T-helper 22 cell (primary cell): ENCODE results near the gene NPTX2.
"Not testable (repeated sequence)": the region's sequence is repeated elsewhere in the genome, so short reads cannot be mapped to it uniquely, and the experiment has no call there.

Source experiments
- DNase-seq: peaks from one replicate; pipeline ENCODE4 v3.0.0-alpha.2; 2020; ENCODE audit warnings: low read depth

The NPTX2 gene, protein sequence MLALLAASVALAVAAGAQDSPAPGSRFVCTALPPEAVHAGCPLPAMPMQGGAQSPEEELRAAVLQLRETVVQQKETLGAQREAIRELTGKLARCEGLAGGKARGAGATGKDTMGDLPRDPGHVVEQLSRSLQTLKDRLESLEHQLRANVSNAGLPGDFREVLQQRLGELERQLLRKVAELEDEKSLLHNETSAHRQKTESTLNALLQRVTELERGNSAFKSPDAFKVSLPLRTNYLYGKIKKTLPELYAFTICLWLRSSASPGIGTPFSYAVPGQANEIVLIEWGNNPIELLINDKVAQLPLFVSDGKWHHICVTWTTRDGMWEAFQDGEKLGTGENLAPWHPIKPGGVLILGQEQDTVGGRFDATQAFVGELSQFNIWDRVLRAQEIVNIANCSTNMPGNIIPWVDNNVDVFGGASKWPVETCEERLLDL

DNA sequence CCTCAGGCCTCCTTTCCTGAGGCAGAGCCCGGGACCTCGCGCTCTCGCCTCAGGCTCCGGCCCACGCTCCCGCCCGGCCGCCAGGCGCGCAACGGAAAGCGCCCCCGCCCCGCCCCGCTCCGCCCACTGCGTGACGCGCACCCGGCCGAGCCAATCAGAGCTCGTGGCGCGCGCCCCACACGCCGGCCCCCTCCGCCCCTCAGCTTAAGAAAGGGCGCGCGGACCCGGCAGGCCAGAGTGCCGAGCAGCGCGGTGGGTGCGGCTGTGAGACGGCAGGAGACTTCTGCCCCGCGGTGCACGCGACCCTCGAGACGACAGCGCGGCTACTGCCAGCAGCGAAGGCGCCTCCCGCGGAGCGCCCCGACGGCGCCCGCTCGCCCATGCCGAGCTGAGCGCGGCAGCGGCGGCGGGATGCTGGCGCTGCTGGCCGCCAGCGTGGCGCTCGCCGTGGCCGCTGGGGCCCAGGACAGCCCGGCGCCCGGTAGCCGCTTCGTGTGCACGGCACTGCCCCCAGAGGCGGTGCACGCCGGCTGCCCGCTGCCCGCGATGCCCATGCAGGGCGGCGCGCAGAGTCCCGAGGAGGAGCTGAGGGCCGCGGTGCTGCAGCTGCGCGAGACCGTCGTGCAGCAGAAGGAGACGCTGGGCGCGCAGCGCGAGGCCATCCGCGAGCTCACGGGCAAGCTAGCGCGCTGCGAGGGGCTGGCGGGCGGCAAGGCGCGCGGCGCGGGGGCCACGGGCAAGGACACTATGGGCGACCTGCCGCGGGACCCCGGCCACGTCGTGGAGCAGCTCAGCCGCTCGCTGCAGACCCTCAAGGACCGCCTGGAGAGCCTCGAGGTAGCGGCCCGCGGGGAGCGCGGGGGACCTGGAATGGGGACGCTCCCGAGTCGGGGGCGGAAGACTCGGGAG is at the start of gene NPTX2:
Gene NPTX2, plus strand, starts transcription at position 235 of the 909 bp plus-strand sequence. Its CDS starts 177 bp downstream, at position 412.
- DNase-seq = no peak

DNA sequence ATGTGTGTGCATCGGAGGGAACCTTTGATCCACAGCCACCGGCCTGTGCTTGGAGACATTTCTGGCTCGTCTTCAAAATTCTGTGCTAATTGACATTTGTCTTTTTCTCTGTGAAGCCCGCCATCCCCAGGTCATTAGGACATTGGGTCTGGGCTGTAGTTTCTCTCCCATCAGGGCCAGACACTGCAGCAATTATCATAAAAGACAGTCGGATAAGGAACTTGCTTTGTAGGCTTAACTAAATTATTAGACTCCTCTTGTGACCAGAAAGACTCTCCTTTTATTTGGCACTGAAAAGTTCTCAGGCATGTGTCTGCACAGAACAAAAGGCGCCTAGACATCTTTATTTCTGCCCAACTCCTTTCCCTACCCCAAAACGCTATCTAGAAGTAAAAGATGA is 49.1 kb upstream of the NPTX2 start:
- no peak for DNase-seq

DNA sequence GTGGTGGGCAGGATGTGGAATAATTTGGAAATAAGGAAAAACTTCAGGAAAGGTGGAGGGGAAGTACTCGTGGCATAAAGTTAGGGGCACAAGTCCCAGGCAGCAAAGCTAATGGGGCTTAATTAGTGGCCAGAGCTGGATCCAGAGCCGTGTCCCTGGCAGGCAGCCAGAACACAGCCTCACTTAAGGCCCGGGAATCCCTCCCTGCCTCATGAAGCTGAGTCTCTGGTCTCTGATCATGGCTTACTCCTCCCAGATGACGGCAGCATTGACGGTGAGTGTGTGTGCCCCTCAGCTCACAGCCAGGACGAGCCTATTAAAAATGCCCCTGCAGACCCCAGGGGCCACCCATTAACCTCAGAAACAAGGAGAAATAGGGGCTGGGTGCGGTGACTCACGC is 48.2 kb upstream of the NPTX2 start:
- DNase-seq = no peak

DNA sequence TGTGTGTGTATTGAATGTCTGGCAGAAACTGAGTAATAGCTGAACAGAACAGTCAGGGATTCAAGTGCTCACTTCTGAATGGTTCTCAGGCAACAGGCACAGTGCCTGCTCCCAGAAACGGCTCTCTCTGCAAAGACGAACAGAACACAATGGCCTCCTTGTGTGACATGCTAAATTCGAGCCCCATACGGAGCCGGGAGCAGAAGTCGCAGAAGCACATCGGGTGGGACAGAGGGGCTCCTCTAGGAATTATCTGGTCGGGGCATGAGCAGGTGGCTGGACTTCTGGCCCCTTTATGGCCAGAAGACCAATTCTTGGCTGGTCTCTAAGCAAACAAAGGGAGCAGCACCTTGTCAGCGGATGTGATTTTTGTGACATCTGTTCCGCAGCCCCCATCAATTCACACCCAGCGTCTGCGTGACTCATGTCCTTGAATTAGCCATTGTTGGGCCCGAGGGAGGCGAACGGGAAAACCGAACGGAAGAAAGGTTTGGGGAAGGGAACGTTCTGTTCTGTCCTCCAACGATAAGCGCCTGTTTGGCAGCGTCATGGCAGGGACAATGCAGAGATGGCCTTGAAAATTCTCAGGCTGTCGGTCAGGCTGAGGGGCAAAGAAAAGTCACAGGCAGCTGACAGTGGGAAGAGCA is 47.3 kb upstream of the NPTX2 start:
- no peak for DNase-seq

DNA sequence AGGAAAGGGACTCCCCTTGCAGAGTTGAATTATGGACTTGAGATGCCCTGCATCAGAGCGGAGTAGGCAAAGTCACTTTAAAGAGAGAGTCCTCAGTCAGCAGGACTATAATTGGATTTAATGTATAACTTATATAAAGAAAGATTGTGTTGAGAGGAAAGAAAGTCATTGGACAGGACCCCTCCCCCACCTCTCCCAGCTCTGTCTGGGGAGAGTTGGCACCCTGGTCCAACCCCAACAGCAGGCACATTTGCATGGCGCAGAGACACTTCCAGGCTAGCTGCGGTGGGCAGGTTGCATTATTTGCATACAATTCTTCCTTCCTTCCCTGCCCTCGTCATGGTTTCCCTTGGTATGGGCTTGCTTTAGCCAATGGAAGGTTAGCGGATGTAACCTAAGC is 46.1 kb upstream of the NPTX2 start:
- no peak for DNase-seq

DNA sequence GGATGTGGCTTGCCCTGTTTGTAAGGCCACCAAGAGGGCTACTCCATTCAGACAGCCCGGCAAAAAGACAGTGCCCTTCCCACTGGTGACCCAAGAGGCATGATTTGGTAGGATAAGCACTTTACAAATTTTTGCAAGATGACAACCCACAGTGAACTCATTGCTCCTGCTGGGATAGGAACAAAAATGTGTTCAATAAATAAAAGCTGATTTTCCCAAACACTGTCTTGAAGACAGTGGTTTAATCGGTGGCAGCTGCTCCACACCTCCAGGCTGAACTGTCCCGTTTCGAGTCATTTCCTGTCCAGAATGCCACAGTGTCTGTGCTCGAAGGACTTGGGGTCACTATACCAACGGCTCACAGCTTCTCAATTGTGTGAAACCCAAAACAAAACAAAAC is 45.1 kb upstream of the NPTX2 start:
- no peak for DNase-seq

DNA sequence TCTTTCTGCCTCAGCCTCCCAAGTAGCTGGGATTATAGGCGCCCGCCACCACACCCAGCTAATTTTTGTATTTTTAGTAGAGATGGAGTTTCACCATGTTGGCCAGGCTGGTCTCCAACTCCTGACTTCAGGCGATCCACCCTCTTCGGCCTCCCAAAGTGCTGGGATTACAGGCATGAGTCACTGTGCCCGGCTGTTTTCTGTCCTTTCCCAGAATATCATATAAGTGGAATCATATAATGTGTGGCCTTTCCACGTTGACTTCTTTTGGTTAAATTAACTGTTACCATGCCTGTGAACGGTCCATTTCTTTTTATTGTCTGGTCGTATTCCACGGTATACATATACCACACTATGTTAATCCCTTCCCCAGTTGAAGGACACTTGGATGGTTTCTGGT is 44.4 kb upstream of the NPTX2 start:
- not testable (repeated sequence) for DNase-seq

DNA sequence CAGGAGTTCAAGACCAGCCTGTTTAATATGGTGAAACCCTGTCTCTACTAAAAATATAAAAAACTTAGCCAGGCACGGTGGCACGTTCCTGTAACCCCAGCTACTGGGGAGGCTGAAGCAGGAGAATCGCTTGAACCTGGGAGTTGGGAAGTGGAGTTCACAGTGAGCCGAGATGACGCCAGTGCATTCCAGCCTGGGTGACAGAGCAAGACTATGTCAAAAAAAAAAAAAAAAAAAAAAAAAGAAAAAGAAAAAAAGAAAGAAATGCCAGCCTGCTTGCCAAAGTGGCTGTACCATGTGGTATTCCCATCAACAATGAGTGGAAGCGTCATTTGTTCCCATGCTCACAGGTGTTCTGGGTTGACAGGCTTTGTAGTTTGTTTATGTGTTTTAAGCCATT is 43.3 kb upstream of the NPTX2 start:
- no peak for DNase-seq

DNA sequence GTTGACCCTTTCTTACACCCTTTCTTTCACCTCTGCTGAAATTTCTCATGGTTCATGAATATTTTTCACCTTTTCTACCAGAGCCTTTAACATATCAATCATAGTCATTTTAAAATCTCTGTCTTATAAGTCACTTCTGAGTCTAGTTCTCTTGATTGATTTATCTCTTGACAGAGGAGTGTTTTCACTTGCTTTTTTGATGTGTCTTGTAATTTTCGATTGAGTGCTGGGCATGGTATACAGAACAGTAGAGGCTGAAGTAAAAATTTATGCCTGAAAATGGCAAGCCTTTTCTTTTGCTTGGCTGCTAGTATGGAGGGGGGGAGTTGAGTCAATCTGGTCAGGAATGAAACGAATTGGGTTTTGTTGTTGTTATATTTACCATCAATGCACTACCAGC is 41.2 kb upstream of the NPTX2 start:
- no peak for DNase-seq

DNA sequence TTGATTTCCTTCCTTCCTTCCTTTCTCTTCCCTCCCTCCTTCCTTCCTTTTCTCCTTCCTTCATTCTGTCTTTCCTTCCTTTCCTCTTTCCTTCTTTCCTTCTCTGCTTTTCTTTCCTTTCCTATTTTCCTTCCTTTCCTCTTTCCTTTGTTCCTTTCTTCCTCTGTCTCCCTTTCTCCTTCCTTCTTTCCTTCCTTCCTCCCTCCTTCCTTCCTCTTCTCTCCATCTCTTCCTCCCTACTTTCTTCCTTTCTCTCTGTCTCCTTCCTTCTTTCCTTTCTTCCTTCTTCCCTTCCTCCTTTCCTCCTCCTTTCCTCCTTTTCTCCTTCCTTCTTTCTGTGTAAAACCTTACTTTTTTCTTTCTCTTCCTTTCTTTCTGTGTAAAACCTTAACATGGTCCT is 32.3 kb upstream of the NPTX2 start:
- no peak for DNase-seq

DNA sequence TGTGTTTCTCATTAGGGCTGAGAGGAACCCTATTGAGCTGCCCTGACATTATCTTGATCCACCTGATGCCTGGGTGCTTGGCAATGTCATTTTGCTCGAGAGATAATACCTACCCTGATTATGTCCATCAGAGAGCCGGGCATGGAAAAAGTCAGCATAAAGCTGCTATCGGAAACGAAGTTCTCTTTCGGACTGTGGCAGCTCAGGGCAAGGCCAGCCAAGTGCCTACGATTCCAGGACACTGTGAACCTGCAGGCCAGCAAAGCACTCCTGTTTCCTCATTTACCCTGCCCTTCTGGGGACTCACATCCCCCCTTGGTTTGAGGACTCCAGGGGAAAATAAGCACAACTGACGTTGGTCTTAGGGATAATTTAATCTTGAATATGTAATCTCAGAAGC is 25.2 kb upstream of the NPTX2 start:
- DNase-seq = no peak

DNA sequence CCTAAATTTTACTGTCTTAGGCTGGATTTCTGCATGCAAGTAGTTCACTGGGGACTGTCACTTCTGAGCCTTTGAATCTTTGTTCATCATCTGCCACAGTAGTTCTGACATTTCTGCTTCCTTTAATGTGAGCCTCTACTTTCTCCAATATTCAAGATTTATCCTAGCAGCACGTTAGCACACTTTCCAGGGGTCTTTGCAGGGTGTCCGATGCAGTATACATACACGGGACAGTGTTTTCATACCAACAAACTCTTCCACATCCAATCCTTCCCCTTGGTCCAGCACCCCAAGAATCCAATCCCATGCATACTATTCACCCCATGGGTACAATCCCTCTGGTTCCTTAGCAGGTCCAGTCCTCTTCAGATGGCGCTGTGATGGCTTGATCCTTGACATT is 22.7 kb upstream of the NPTX2 start:
- no peak for DNase-seq

DNA sequence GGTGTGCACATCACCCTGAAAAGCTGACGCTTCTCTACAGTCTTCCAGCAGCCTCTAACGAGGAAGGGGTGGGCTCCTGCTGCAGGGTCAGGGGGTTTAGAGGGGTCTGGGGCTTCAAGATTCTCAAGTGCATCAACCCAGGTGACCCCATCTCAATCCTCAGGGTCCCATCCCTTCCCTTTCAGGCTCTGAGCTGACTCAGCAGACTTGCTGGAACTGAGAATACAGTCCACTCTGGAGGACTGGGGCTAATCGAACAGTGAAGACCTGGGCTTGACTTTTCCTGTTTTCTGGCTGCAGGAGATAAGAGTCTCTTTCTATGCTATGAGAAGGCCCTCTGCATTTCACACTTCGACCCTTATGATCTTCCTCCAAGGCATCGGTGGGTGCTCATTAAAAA is 22.3 kb upstream of the NPTX2 start:
- no peak for DNase-seq

DNA sequence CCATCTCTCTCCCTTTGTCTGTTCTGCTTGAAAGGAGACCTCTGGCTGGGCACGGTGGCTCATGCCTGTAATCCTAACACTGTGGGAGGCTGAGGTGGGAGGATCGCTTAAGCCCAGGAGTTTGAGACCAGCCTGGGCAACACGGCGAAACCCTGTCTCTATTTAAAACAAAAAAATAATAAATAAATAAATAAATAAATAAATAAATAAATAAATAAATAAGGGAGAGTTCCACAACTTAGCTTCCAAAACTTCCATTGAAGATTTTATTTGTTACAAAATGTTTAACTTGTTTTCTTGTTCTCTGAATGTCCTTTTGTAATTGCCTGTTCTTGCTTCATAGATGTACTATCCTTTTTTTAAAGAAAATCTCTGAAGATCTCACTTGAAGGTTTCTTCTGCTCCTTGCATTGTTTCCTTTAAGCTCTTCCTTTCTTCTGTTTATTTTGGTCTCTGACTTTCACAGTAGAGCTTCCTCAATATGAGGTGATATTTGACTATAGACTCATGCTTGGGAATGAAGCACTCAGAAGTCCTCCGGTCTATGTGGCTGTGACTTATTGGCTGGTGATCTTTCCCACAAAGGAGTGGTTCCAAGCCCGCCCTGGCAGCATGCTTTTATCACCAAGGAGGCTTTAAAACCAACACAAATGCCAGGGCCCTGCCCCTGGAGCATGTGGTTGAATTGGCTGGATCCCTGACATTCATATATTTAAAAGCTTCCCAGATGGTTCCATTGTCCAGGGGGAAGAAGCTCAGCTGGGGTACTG is 18.1 kb upstream of the NPTX2 start:
- DNase-seq = no peak

DNA sequence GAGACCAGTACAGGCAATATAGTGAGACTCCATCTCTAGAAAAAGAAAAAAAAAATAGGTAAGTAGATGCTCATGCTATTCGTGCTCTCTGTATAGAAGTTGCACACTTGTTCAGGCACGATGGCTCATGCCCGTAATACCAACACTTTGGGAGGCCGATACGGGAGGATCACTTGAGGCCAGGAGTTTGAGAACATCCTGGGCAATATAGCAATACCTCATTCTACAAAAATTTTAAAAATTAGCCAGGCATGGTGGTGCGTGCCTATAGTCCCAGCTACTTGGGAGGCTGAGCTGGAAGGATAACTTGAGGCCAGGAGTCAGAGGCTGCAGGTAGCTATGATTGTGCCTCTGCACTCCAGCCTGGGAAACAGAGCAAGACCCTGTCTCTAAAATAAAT is 17.2 kb upstream of the NPTX2 start:
- no peak for DNase-seq

DNA sequence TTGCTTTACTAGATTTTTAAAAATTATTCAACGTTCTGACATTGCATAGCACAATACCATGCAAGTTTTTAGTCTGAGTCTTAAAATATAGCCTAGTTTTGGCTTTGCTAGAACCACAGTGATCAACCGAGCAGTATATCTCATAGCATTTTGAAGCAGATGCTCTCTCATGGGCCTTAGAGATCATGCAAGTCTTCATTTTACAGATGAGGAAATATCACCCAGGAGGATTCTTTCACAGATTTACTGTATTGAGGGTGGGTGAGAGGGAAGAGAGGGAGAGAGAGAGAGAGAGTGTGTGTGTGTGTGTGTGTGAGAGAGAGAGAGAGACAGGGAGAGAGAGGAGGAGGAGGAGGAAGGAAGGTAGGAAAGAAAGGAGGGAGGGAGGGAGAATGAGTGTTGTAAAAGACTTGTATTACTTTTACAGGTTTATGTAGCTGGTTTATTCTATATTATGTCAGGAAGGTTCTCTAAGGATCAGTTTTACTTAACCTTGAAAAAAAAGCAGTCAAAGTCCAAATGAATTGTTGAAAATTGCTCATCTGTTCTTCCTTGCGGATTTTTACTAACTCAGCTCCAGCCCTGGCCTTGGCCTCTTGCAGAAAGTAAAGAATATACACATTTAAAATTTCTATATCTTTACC is 14.2 kb upstream of the NPTX2 start:
- DNase-seq = no peak

DNA sequence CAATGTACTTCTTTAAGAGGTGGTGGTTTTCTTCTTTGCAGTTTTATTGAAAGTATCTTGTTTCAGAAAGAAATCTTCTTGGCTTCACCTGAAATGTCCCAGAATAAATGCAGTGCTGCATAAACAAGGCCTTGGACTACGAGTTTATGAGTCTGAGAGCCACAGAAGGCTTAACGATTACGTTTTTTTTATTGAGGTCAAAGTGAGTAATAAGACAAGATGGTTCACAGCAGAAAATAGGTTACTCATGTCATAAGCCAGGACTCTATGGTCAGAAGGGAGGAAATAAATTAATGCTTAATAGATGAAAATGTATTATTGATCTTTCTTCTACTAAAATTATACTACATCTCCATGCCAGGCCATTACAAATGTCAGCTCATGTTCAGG is 13.7 kb upstream of the NPTX2 start:
- DNase-seq = no peak

DNA sequence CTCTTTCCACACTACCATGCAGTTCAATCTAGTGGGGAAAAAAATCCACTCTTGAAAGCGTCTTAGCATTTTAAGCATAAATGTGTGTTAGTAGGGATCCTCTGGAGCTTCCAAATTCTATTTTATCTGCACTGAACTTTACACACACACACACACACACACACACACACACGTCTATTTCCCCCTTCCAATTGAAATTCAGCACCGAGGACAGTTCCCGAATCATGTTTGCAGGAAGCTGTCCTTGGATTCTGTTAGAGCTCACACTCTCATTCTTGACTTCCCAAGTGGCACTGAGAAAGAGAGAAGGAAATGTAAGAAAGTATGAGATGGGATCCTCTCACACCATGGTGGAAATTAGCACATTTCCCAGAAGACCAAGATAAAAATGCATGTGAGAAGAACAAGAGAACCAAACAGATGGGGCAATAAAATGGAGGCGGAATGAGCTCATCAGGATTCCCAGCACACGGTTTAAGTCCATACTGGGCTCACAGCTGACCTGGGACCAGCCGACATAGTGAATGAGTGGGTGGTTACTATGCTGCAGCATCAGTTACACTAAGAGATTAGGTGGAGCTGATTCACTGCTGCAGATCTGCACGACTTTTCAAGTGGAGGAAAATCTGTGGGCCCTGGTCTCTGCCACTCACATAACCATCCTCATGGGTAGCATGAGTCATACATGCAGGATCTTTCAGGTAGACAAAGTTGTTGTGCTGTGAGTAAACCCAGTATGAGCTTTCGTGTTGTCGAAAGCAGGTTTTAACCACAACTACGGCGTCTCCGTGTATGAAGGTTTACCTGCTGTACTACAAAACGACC is 3.3 kb upstream of the NPTX2 start:
- no peak for DNase-seq

DNA sequence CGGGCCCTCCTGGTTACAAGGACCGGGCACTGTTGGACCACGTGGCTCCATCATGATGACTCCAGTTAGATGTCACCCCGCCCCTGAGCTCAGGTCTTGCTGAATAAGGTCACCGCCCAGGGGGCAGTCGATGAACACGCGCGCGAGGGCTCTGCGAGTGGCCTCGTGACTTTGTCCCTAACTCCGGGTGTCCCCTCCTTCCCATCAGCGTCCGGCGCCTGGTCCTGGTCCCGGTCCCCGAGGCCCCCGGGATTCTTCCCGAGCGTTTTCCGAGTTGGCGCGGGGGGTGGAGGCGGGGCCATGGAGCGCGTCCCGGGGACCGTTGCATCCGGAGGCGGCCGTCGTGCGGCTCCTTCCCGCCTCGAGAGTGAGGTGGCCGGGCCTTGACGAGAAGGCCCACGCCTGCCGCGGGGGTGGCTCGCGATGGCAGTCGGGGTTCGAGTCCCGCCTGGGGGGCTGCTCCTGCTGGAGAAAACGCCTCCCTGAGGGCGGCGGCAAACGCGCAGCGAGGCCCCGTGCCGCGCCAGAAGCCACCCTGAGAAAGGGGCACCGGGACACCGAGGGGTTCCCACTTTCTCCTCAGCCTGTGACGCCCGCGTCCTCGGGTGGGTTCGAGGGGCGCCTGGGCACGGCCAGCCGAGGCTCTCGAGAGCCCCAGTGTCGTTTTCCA is 569 bp upstream of the NPTX2 start:
- DNase-seq = no peak

DNA sequence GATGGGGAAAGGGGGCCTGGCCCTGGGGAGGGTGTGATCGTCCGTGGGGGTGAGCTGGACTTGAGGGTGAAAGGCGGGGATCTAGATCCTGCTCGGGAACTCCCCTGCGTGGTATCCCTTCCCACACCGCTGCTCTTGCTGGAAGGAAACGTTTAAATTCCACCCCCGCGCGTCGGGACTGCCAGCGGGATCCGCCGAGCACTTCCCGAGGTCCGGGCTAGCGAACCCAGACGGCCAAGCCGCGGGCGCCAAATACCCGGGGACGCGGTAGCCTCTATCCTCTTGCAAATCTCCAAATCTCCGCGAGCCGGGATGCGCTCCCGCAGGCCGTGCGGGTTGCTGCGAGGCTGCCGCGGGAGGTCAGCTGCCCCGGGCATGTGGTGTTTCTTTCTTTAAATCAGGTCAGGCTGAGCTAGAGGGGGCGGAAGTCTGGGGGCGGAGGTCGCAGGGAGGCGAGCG is 904 bp downstream of the NPTX2 start:
- no peak for DNase-seq
